Epithelial cell of prostate (primary cell): Measurements from ENCODE around the gene IRX3.
"Not testable (repeated sequence)": the region's sequence is repeated elsewhere in the genome, so short reads cannot be mapped to it uniquely, and the experiment has no call there.

ENCODE experiments used
- DNase-seq: peaks from one replicate; pipeline ENCODE4 v3.0.0-alpha.2; 2011; ENCODE audit warnings: low read depth, low spot score
- H3K27ac ChIP-seq: fragments of 450-650 bp; 2 replicates; pipeline ENCODE4 v1.5.1; 2017; ENCODE audit warnings: mild to moderate bottlenecking

Gene IRX3

GRCh38 chr16:54280751-54281150, 5.8 kb downstream of the IRX3 start:
- H3K27ac ChIP-seq: no peak overlapping the region
- DNase-seq: no peak

- no peak overlapping the region for H3K27ac ChIP-seq
- no peak for DNase-seq
Measured at GRCh38 chr16:54277845-54278703, 8.5 kb downstream of the IRX3 start.

GRCh38 chr16:54275956-54276355, 10.6 kb downstream of the IRX3 start:
- no peak overlapping the region for H3K27ac ChIP-seq
- DNase-seq: no peak

GRCh38 chr16:54273566-54273965, 13.0 kb downstream of the IRX3 start:
- H3K27ac ChIP-seq: no peak overlapping the region

GRCh38 chr16:54270711-54271110, 15.9 kb downstream of the IRX3 start:
- no peak overlapping the region for H3K27ac ChIP-seq
- no peak for DNase-seq

More at GRCh38 chr16:54273566-54273965, 13.0 kb downstream of the IRX3 start:
- no peak for DNase-seq

- H3K27ac ChIP-seq: no peak overlapping the region
- no peak for DNase-seq
Measured at GRCh38 chr16:54269461-54269860, 17.1 kb downstream of the IRX3 start.

- no peak for DNase-seq
- no peak overlapping the region for H3K27ac ChIP-seq
Measured at GRCh38 chr16:54268766-54269165, 17.8 kb downstream of the IRX3 start.

- no peak for DNase-seq
- H3K27ac ChIP-seq: no peak overlapping the region
Measured at GRCh38 chr16:54268340-54268739, 18.2 kb downstream of the IRX3 start.

- no peak for DNase-seq
- no peak overlapping the region for H3K27ac ChIP-seq
Measured at GRCh38 chr16:54266363-54266955, 20.1 kb downstream of the IRX3 start.

GRCh38 chr16:54265575-54266107, 20.9 kb downstream of the IRX3 start:
- DNase-seq: no peak
- H3K27ac ChIP-seq: no peak overlapping the region

- no peak for DNase-seq
- H3K27ac ChIP-seq: no peak overlapping the region
Measured at GRCh38 chr16:54253118-54253517, 33.5 kb downstream of the IRX3 start.

- no peak overlapping the region for H3K27ac ChIP-seq
- no peak for DNase-seq
Measured at GRCh38 chr16:54248863-54249710, 37.5 kb downstream of the IRX3 start.

GRCh38 chr16:54247705-54248104, 38.9 kb downstream of the IRX3 start:
- not testable (repeated sequence) for DNase-seq

GRCh38 chr16:54246454-54246821, 40.1 kb downstream of the IRX3 start:
- no peak overlapping the region for H3K27ac ChIP-seq
- DNase-seq: no peak

More at GRCh38 chr16:54247705-54248104, 38.9 kb downstream of the IRX3 start:
- H3K27ac ChIP-seq: not testable (repeated sequence)

GRCh38 chr16:54245788-54246453, 40.7 kb downstream of the IRX3 start:
- H3K27ac ChIP-seq: no peak overlapping the region
- no peak for DNase-seq

- no peak for DNase-seq
- H3K27ac ChIP-seq: no peak overlapping the region
Measured at GRCh38 chr16:54244061-54244886, 42.3 kb downstream of the IRX3 start.

GRCh38 chr16:54243202-54243601, 43.4 kb downstream of the IRX3 start:
- H3K27ac ChIP-seq: no peak overlapping the region
- DNase-seq: no peak

GRCh38 chr16:54242199-54242598, 44.4 kb downstream of the IRX3 start:
- DNase-seq: no peak
- H3K27ac ChIP-seq: no peak overlapping the region

- no peak overlapping the region for H3K27ac ChIP-seq
- no peak for DNase-seq
Measured at GRCh38 chr16:54241525-54241924, 45.1 kb downstream of the IRX3 start.
